ENCODE measurements around the gene CD109.

Gene CD109

DNA sequence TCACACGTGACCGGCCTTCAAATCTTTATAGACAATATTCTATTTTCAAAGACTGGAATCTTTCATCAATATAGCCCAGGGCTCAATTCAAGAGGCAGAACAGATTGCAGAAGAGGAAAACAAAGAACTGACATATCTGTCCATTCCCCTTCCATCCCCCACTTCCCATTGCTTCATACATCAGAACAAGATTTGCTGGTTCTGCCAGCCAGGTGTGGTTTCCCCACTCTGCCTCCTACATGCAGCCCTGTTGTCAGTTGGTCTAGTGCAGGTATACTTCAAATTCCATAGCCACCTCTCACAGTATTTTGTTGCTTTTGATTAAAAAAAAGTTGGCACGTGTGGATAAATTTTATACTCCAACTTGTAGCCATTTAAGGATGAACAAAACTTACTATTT is 174.9 kb downstream of the CD109 start:
- DNase-seq: no peak

DNA sequence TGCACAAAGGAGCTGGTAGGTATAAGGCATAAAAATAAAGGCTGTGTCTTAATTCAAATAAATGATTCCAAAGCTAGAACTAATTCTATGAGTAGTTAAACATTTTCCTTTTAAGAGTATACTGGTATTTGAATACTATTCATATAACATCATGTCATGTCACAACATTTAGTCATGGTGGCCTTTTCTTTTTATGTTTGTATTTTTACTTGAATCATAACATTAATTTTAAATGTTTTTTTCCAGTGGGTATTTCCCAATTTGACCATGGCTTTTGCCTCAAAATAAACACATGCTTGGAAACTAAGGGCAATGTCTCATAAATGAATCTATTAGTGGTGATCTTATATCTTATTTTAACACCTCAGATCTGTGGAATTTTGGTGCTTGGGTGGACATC is 177.1 kb downstream of the CD109 start:
- no peak for DNase-seq

All from GF-D8 (cell line).